B cell (primary cell): Measurements from ENCODE around the gene ANXA4. TPM values are rescaled to one million over a fixed set of nuclear protein-coding genes. Genes with fewer than 3 reads are reported as not detected.

Experiments
- ATAC-seq: fragments of 200-7000 bp; cut with Tn5 transposase; one replicate; pipeline ENCODE4 v1.10.0; 2021; ENCODE audit warnings: low read depth, mild to moderate bottlenecking, moderate number of reproducible peaks, moderate library complexity
- CTCF ChIA-PET: fragments of 350-600 bp; sonication (Branson Sonifier 250); formaldehyde crosslinking; loops from one replicate; lab custom pipeline; 2021; ENCODE audit warnings: antibody characterized with exemption, inconsistent platforms; lab: Charles Lee
- POLR2A ChIA-PET: fragments of 350-600 bp; sonication (Branson Sonifier 250); formaldehyde crosslinking; loops from one replicate; lab custom pipeline; 2021; ENCODE audit warnings: antibody characterized with exemption; lab: Charles Lee
- DNase-seq: peaks from one replicate; pipeline ENCODE4 v3.0.0; 2013
- H2AFZ ChIP-seq: 2 replicates; pipeline ENCODE4 v1.6.1; 2012; ENCODE audit warnings: mild to moderate bottlenecking, low read depth, low read length; ENCODE audit not compliant: insufficient read depth, poor library complexity, severe bottlenecking
- H3K27ac ChIP-seq, 2 donors: 1 replicate in 1 of 2; 2 replicates in 1 of 2; pipeline ENCODE4 v1.5.1; 2012 to 2013; ENCODE audit warnings: low read length in 2 of 2, mild to moderate bottlenecking in 2 of 2, moderate library complexity in 1 of 2
- H3K27me3 ChIP-seq, 4 experiments: fragments of 200-600 bp in 1 of 4; sonication (generic) in 1 of 4; replicated peaks in 1 of 4; 1 replicate in 2 of 4; 2 replicates in 2 of 4; pipeline versions ENCODE4 v1.6.1 to v1.7.0; 2013 to 2016; ENCODE audit warnings: low read length in 3 of 4, mild to moderate bottlenecking in 2 of 4, mixed read lengths in 1 of 4, moderate library complexity in 1 of 4; ENCODE audit not compliant: insufficient read depth in 4 of 4, control insufficient read depth in 3 of 4; ENCODE audit errors: control extremely low read depth in 1 of 4
- H3K36me3 ChIP-seq, 2 experiments: replicated peaks in 1 of 2; 1 replicate in 1 of 2; 2 replicates in 1 of 2; pipeline versions ENCODE4 v1.6.1 to v1.7.1; 2013; ENCODE audit warnings: low read length in 1 of 2; ENCODE audit not compliant: insufficient read depth in 2 of 2, control insufficient read depth in 1 of 2; ENCODE audit errors: control extremely low read depth in 1 of 2, extremely low read depth in 1 of 2
- H3K4me1 ChIP-seq, 2 donors: fragments of 200-600 bp in 1 of 2; sonication (generic) in 1 of 2; 1 replicate in 1 of 2; 2 replicates in 1 of 2; pipeline versions ENCODE4 v1.5.1 to v1.6.1; 2013 to 2017; ENCODE audit warnings: low read length in 2 of 2; ENCODE audit not compliant: control insufficient read depth in 2 of 2, insufficient read depth in 2 of 2
- H3K4me2 ChIP-seq: replicated peaks from 2 replicates; pipeline ENCODE3; 2012; ENCODE audit warnings: mild to moderate bottlenecking, low read depth, low read length; ENCODE audit not compliant: poor library complexity, severe bottlenecking
- H3K4me3 ChIP-seq, 5 experiments: fragments of 200-600 bp in 1 of 5; sonication (generic) in 1 of 5; 1 replicate in 3 of 5; 2 replicates in 2 of 5; pipeline versions ENCODE4 v1.5.1 to v1.7.0; 2011 to 2016; ENCODE audit warnings: low read length in 4 of 5, mild to moderate bottlenecking in 4 of 5, low read depth in 2 of 5, control low read depth in 1 of 5, moderate library complexity in 1 of 5; ENCODE audit not compliant: insufficient read depth in 1 of 5; ENCODE audit errors: control extremely low read depth in 1 of 5, extremely low read depth in 1 of 5
- H3K79me2 ChIP-seq: fragments of 200-600 bp; sonication (generic); one replicate; pipeline ENCODE4 v1.6.0; 2016; ENCODE audit warnings: low read length; ENCODE audit not compliant: control insufficient read depth, insufficient read depth
- H3K9ac ChIP-seq: fragments of 200-600 bp; sonication (generic); 2 replicates; pipeline ENCODE4 v1.6.1; 2017; ENCODE audit warnings: mild to moderate bottlenecking, low read length, moderate library complexity
- H3K9me3 ChIP-seq, 3 donors: one replicate each; pipeline versions ENCODE4 v1.6.1 to v1.7.1; 2013; ENCODE audit warnings: low read length in 2 of 3; ENCODE audit not compliant: control insufficient read depth in 2 of 3, insufficient read depth in 1 of 3; ENCODE audit errors: control extremely low read depth in 1 of 3
- H4K20me1 ChIP-seq: 2 replicates; pipeline ENCODE4 v1.6.0; 2012; ENCODE audit warnings: mild to moderate bottlenecking, low read length; ENCODE audit not compliant: insufficient read depth, control insufficient read depth, poor library complexity, severe bottlenecking
- H3K27ac Mint-ChIP-seq: one replicate; pipeline ENCODE4 v1.8.0; 2021; ENCODE audit warnings: mixed read lengths
- H3K27me3 Mint-ChIP-seq: one replicate; pipeline ENCODE4 v1.8.0; 2021; ENCODE audit warnings: mixed read lengths
- H3K4me1 Mint-ChIP-seq: one replicate; pipeline ENCODE4 v1.8.0; 2021; ENCODE audit warnings: mixed read lengths
- H3K4me3 Mint-ChIP-seq: one replicate; pipeline ENCODE4 v1.8.0; 2021; ENCODE audit warnings: mixed read lengths
- H3K9me3 Mint-ChIP-seq: one replicate; pipeline ENCODE4 v1.8.0; 2022; ENCODE audit warnings: mixed read lengths; ENCODE audit not compliant: insufficient read depth
- CTCF ChIP-seq: fragments of 200-600 bp; IDR thresholded peaks from one replicate; pipeline ENCODE4 v1.8.0; 2022; ENCODE audit warnings: antibody characterized with exemption, mild to moderate bottlenecking
- EZH2 ChIP-seq: IDR thresholded peaks from 2 replicates; pipeline ENCODE4 v1.6.1; 2012; ENCODE audit warnings: borderline replicate concordance, low read depth, mild to moderate bottlenecking, moderate library complexity, low read length; ENCODE audit not compliant: insufficient read depth, poor library complexity, severe bottlenecking
- WGBS: methylation state at CpG from one replicate; pipeline ENCODE4 v1.1.5; 2013; ENCODE audit warnings: missing lambda C conversion rate; ENCODE audit not compliant: insufficient coverage; 5-methylcytosine and 5-hydroxymethylcytosine counted together
- intact Hi-C: fragments of 100-400 bp; cut with micrococcal nuclease; formaldehyde crosslinking; loops from one replicate; pipeline ENCODE4 v1.10.0; 2022
- polyA plus RNA-seq: library from polyadenylated mRNA; depleted of rRNA; stranded (reverse); fragments of >200 nt; gene quantifications from 2 replicates; pipeline ENCODE4 v1.2.3, GENCODE V29; 2012
- total RNA-seq, 2 donors: library from RNA; stranded (reverse); fragments of 120-200 nt in 1 of 2; gene quantifications; 1 replicate in 1 of 2; 2 replicates in 1 of 2; pipeline versions ENCODE4 v1.2.3 to v1.2.4, GENCODE V29; 2013 to 2022

ANXA4 gene
- total and polyA plus RNA-seq, 2 donors (not counting 1 experiment from before 2014, with no cell fraction given) = 28.4 to 61.7 TPM

GRCh38 chr2:69731147-69731970 is 10.6 kb upstream of the ANXA4 start:
- Histone ChIP-seq H3K4me1 (peaks cover 43 to 48% of the 10 kb centered on the region in 2 donors), H3K79me2 (no peaks in the 10 kb centered on the region), H3K27ac (peak overlapping the region; percentile 54 to 75), H3K9ac (peak overlapping the region; percentile 40), H3K27me3 (no peaks in the 10 kb centered on the region), H4K20me1 (no peaks in the 10 kb centered on the region), H3K4me2 (peak overlapping the region; percentile 64), H3K9me3 (peaks cover 0 to 11% (median 0%) of the 10 kb centered on the region in 3 donors), H2AFZ (peak overlapping the region; percentile 68), H3K36me3 (no peaks in the 10 kb centered on the region), H3K4me3 (peak overlapping the region in 3 of 5 experiments; percentile 19 to 38 (median 27))
- no CpG with 5 or more reads among the region's 6 CpGs for whole genome bisulfite sequencing
- no peaks in the 10 kb centered on the region for H3K9me3 Mint-ChIP-seq
- CTCF ChIA-PET = interaction anchor here (0.7 to 6.2 kb wide), 8 partner anchors 9 to 97 kb away, joined by 3 to 57 read pairs (median 5); partner anchors contain the start of gene ANXA4
- TF ChIP-seq CTCF (no peak), EZH2 (no peak)
- ATAC-seq = peak; percentile 84
- peaks cover 44% of the 10 kb centered on the region for H3K4me1 Mint-ChIP-seq
- peak; percentile 67 for DNase-seq
- peak overlapping the region; percentile 89 for H3K27ac Mint-ChIP-seq
- intact Hi-C loops = no loop called here
- POLR2A ChIA-PET = interaction anchor here (0.5 to 0.7 kb wide), 3 partner anchors 68 to 998 kb away, joined by 4 to 8 read pairs (median 5); no protein-coding TSS in a partner anchor
- no peaks in the 10 kb centered on the region for H3K27me3 Mint-ChIP-seq
- H3K4me3 Mint-ChIP-seq = peak overlapping the region; percentile 80
